Panc1 (cell line): ENCODE results near the gene PCDH15. TPM values are rescaled to one million over a fixed set of nuclear protein-coding genes. Genes with fewer than 3 reads are reported as not detected.

Experiments used
- ATAC-seq: fragments of 200-7000 bp; cut with Tn5 transposase; 2 replicates; pipeline ENCODE4 v1.9.1; 2020; ENCODE audit warnings: mild to moderate bottlenecking, moderate library complexity
- BruUV-seq: library from RNA; stranded (reverse); fragments of 400-500 nt; replicated peaks from 2 replicates; lab custom pipeline; 2021; lab: Mats Ljungman, UMichigan
- CTCF ChIA-PET: fragments of 300-600 bp; sonication (Branson Sonifier 250); formaldehyde crosslinking; loops from one replicate; lab custom pipeline; 2022; ENCODE audit warnings: antibody characterized with exemption; lab: Charles Lee
- POLR2A ChIA-PET: fragments of 300-600 bp; sonication (Branson Sonifier 250); formaldehyde crosslinking; loops from one replicate; lab custom pipeline; 2022; ENCODE audit warnings: antibody characterized with exemption; lab: Charles Lee
- DNase-seq: peaks from one replicate; pipeline ENCODE4 v3.0.0-alpha.2; 2010; ENCODE audit warnings: low read depth, low spot score
- H3K27ac ChIP-seq: 2 replicates; pipeline ENCODE4 v1.5.1; 2011; ENCODE audit warnings: mild to moderate bottlenecking, low read length, inconsistent platforms
- H3K27me3 ChIP-seq: fragments of 200-500 bp; sonication (Bioruptor generic); 2 replicates; pipeline ENCODE4 v1.6.0; 2014; ENCODE audit warnings: low read length, inconsistent platforms; ENCODE audit not compliant: control insufficient read depth, insufficient read depth
- H3K36me3 ChIP-seq: fragments of 200-500 bp; sonication (Bioruptor generic); 2 replicates; pipeline ENCODE4 v1.5.1; 2014; ENCODE audit warnings: inconsistent platforms, mild to moderate bottlenecking, low read length, moderate library complexity; ENCODE audit not compliant: control insufficient read depth, insufficient read depth
- H3K4me1 ChIP-seq: 2 replicates; pipeline ENCODE4 v1.5.1; 2011; ENCODE audit warnings: inconsistent platforms, mild to moderate bottlenecking, low read length, moderate library complexity; ENCODE audit not compliant: control insufficient read depth, insufficient read depth
- H3K4me3 ChIP-seq, 2 experiments: 2 replicates each; pipeline ENCODE4 v1.5.1; 2011 to 2012; ENCODE audit warnings: low read depth in 2 of 2, low read length in 2 of 2, mild to moderate bottlenecking in 2 of 2, inconsistent platforms in 1 of 2, moderate library complexity in 1 of 2
- H3K9me3 ChIP-seq: fragments of 200-500 bp; sonication (Bioruptor generic); 2 replicates; pipeline ENCODE4 v1.5.1; 2014; ENCODE audit warnings: low read depth, mild to moderate bottlenecking, inconsistent platforms, low read length, moderate library complexity; ENCODE audit not compliant: control insufficient read depth, insufficient read depth
- POLR2AphosphoS5 ChIP-seq: IDR thresholded peaks from 2 replicates; pipeline ENCODE4 v1.6.1; 2012; ENCODE audit warnings: mild to moderate bottlenecking, low read depth, low read length, moderate library complexity
- SIN3A ChIP-seq: IDR thresholded peaks from 2 replicates; pipeline ENCODE4 v1.6.1; 2012; ENCODE audit warnings: low read depth, mild to moderate bottlenecking, low read length, moderate library complexity, borderline replicate concordance; ENCODE audit not compliant: insufficient read depth
- TCF7L2 ChIP-seq: IDR thresholded peaks from 2 replicates; pipeline ENCODE4 v1.6.1; 2011; ENCODE audit warnings: mild to moderate bottlenecking, low read depth, low read length, inconsistent platforms
- in situ Hi-C: cut with HindIII; loops from 2 replicates; pipeline ENCODE4 v1.10.0; 2016; ENCODE audit warnings: low sequenced_read_pairs, low pct_unique_long_range_greater_than_20kb
- intact Hi-C: fragments of 100-400 bp; cut with micrococcal nuclease; formaldehyde crosslinking; loops from one replicate; pipeline ENCODE4 v1.10.0; 2022; ENCODE audit not compliant: unreplicated experiment
- total RNA-seq: library from RNA; stranded (reverse); gene quantifications from one replicate; pipeline ENCODE4 v1.2.1, GENCODE V29; 2021; ENCODE audit not compliant: unreplicated experiment
- TF ChIP-seq, protein P1 (sequence below): fragments of 450-650 bp; IDR thresholded peaks from 2 replicates; pipeline ENCODE4 v1.5.1; 2017; ENCODE audit warnings: mild to moderate bottlenecking
- TF ChIP-seq, protein P2 (sequence below), 2 experiments: IDR thresholded peaks; 2 replicates each; pipeline ENCODE4 v1.6.1; 2011 to 2012; ENCODE audit warnings: low read depth in 2 of 2, control low read depth in 1 of 2, low read length in 1 of 2, mild to moderate bottlenecking in 1 of 2, moderate library complexity in 1 of 2; ENCODE audit not compliant: insufficient read depth in 1 of 2

Gene PCDH15
- total RNA-seq, 1 experiment from 2014 or later, result 0.18 TPM

DNA sequence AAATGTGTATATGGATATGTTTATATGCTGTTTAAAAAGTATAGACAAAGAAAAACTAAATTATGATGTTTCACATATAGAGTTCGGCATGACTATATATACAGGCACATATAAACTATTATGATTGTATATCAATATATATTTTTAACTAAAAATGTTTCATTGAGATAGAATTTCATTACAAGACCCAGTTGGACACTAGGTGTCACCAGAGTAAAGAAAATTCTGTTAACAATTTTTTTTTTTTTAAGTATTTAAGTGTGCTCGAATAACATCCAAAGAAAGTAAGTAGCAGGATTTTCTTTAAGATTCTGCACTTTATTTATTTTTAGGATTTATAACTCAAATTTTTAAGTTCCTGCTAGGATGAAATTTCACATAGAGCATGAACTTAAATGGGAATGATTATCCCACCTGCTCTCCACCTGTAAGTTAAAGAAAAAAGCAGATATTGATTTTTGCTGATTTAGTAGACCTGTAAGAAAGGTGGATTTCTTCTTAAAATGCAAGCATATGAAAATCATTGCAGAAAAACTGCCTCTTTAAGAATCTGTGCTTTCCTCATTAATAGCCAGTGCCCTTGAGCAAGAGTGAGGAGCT is 961.5 kb downstream of the PCDH15 start:
- DNase-seq, result peak; percentile 20
- ChIA-PET POLR2A (no interaction called here), CTCF (interaction anchor here (0.6 kb wide), 1 partner anchor 75 kb away, joined by 7 read pairs; no protein-coding TSS in a partner anchor)
- TF ChIP-seq SIN3A, result no peak
- TF ChIP-seq, protein P1, sequence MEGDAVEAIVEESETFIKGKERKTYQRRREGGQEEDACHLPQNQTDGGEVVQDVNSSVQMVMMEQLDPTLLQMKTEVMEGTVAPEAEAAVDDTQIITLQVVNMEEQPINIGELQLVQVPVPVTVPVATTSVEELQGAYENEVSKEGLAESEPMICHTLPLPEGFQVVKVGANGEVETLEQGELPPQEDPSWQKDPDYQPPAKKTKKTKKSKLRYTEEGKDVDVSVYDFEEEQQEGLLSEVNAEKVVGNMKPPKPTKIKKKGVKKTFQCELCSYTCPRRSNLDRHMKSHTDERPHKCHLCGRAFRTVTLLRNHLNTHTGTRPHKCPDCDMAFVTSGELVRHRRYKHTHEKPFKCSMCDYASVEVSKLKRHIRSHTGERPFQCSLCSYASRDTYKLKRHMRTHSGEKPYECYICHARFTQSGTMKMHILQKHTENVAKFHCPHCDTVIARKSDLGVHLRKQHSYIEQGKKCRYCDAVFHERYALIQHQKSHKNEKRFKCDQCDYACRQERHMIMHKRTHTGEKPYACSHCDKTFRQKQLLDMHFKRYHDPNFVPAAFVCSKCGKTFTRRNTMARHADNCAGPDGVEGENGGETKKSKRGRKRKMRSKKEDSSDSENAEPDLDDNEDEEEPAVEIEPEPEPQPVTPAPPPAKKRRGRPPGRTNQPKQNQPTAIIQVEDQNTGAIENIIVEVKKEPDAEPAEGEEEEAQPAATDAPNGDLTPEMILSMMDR, result peak; percentile 50; the same call in 1 of the 2 replicates
- Histone ChIP-seq H3K36me3 (no peaks in the 10 kb centered on the region), H3K27ac (no peak overlapping the region), H3K9me3 (no peaks in the 10 kb centered on the region), H3K4me3 (no peak overlapping the region), H3K4me1 (no peaks in the 10 kb centered on the region), H3K27me3 (no peaks in the 10 kb centered on the region)
- in situ Hi-C loops, result no loop called here
- ATAC-seq, result no peak
- no TSS peak for BruUV-seq
- intact Hi-C loops, result loop anchor here (2.0 kb wide), 1 partner anchor 563 kb away; no protein-coding TSS in a partner anchor

DNA sequence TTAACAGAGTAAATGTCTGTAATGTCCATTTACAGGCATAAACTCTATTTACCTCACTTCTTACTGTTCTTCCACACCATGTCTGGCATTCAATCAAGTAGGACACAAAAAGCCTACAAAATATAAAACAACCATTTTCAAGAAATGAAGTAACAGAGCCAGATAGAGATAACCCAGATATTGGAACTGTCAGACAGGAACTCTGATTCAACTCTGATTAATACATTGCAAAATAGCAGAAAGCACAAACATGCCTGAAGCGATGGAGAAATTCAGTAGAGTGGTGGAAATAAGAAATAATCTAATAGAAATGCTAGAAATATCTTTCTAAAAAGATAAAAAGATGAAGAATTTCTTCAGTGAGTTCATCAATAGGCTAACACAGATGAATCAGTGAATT is 964.4 kb downstream of the PCDH15 start:
- CTCF ChIA-PET, result no interaction called here

More for the DNA sequence above, 964.4 kb downstream of the PCDH15 start:
- H3K27ac ChIP-seq, result no peak overlapping the region
- H3K9me3 ChIP-seq, result no peaks in the 10 kb centered on the region
- no peaks in the 10 kb centered on the region for H3K4me1 ChIP-seq
- intact Hi-C loops, result no loop called here
- DNase-seq (no peak), ATAC-seq (no peak)
- no TSS peak for BruUV-seq
- H3K4me3 ChIP-seq, result no peak overlapping the region
- POLR2A ChIA-PET, result interaction anchor here (0.6 kb wide), 1 partner anchor 296 kb away, joined by 3 read pairs; no protein-coding TSS in a partner anchor
- H3K36me3 ChIP-seq, result no peaks in the 10 kb centered on the region
- in situ Hi-C loops, result no loop called here
- H3K27me3 ChIP-seq, result no peaks in the 10 kb centered on the region
- no peak for TF ChIP-seq SIN3A
- TF ChIP-seq, protein P2, sequence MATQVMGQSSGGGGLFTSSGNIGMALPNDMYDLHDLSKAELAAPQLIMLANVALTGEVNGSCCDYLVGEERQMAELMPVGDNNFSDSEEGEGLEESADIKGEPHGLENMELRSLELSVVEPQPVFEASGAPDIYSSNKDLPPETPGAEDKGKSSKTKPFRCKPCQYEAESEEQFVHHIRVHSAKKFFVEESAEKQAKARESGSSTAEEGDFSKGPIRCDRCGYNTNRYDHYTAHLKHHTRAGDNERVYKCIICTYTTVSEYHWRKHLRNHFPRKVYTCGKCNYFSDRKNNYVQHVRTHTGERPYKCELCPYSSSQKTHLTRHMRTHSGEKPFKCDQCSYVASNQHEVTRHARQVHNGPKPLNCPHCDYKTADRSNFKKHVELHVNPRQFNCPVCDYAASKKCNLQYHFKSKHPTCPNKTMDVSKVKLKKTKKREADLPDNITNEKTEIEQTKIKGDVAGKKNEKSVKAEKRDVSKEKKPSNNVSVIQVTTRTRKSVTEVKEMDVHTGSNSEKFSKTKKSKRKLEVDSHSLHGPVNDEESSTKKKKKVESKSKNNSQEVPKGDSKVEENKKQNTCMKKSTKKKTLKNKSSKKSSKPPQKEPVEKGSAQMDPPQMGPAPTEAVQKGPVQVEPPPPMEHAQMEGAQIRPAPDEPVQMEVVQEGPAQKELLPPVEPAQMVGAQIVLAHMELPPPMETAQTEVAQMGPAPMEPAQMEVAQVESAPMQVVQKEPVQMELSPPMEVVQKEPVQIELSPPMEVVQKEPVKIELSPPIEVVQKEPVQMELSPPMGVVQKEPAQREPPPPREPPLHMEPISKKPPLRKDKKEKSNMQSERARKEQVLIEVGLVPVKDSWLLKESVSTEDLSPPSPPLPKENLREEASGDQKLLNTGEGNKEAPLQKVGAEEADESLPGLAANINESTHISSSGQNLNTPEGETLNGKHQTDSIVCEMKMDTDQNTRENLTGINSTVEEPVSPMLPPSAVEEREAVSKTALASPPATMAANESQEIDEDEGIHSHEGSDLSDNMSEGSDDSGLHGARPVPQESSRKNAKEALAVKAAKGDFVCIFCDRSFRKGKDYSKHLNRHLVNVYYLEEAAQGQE (IDR thresholded peaks at IDR 0.05; ENCODE audit: insufficient read depth in 1 of 2, low read depth in 2 of 2, low read length in 1 of 2), result no peak
- TF ChIP-seq POLR2AphosphoS5, result no peak
- TF ChIP-seq, protein P1, result no peak
- TF ChIP-seq TCF7L2, result no peak
